Endothelial cell (in vitro differentiated cells): ENCODE results near the gene MAD1L1. TPM values are rescaled to one million over a fixed set of nuclear protein-coding genes. Genes with fewer than 3 reads are reported as not detected.

Experiments
- DNase-seq: peaks from one replicate; pipeline ENCODE4 v3.0.0; 2021; ENCODE audit warnings: low spot score
- H3K27ac Mint-ChIP-seq: one replicate; pipeline ENCODE4 v1.8.0; 2021; ENCODE audit warnings: mixed read lengths, inconsistent platforms; ENCODE audit not compliant: unreplicated experiment
- H3K27me3 Mint-ChIP-seq: one replicate; pipeline ENCODE4 v1.8.0; 2021; ENCODE audit warnings: mild to moderate bottlenecking, moderate library complexity, mixed read lengths, inconsistent platforms; ENCODE audit not compliant: unreplicated experiment
- H3K36me3 Mint-ChIP-seq: one replicate; pipeline ENCODE4 v1.8.0; 2021; ENCODE audit warnings: mild to moderate bottlenecking, low read depth, mixed read lengths, inconsistent platforms; ENCODE audit not compliant: unreplicated experiment
- H3K4me1 Mint-ChIP-seq: one replicate; pipeline ENCODE4 v1.8.0; 2021; ENCODE audit warnings: mild to moderate bottlenecking, mixed read lengths, inconsistent platforms; ENCODE audit not compliant: unreplicated experiment
- H3K4me3 Mint-ChIP-seq: one replicate; pipeline ENCODE4 v1.8.0; 2021; ENCODE audit warnings: mild to moderate bottlenecking, mixed read lengths, inconsistent platforms; ENCODE audit not compliant: unreplicated experiment
- H3K9me3 Mint-ChIP-seq: one replicate; pipeline ENCODE4 v1.8.0; 2021; ENCODE audit warnings: mixed read lengths, inconsistent platforms; ENCODE audit not compliant: unreplicated experiment
- CTCF ChIP-seq: fragments of 200-600 bp; sonication (generic); IDR thresholded peaks from one replicate; pipeline ENCODE4 v1.5.0; 2021; ENCODE audit warnings: antibody characterized with exemption; ENCODE audit not compliant: unreplicated experiment
- total RNA-seq: library from RNA; stranded (reverse); fragmentation: NEBNext Ultra II Directional; extraction: Animal tissue kit (Norgen Biotek cat#: 25700); gene quantifications from one replicate; pipeline ENCODE4 v1.2.1, GENCODE V29; 2021; ENCODE audit not compliant: unreplicated experiment

Gene MAD1L1
- total RNA-seq, 1 donor from 2014 or later, result 43.3 TPM

GRCh38 chr7:1910081-1910685 lies 322.6 kb downstream of the MAD1L1 start:
- H3K36me3 Mint-ChIP-seq, result peaks cover 9% of the 10 kb centered on the region
- H3K27ac Mint-ChIP-seq, result no peak overlapping the region
- no peak overlapping the region for H3K4me3 Mint-ChIP-seq
- H3K27me3 Mint-ChIP-seq, result peaks cover 12% of the 10 kb centered on the region
- DNase-seq, result no peak
- no peak for TF ChIP-seq CTCF
- H3K4me1 Mint-ChIP-seq, result peaks cover 2% of the 10 kb centered on the region
- no peaks in the 10 kb centered on the region for H3K9me3 Mint-ChIP-seq

- Mint-ChIP-seq H3K36me3 (peaks cover 9% of the 10 kb centered on the region), H3K9me3 (no peaks in the 10 kb centered on the region), H3K4me1 (peaks cover 2% of the 10 kb centered on the region), H3K27ac (no peak overlapping the region), H3K4me3 (no peak overlapping the region), H3K27me3 (peaks cover 12% of the 10 kb centered on the region)
- no peak for DNase-seq
- no peak for TF ChIP-seq CTCF
Observed at GRCh38 chr7:1909476-1909875, 323.3 kb downstream of the MAD1L1 start.

- Mint-ChIP-seq H3K36me3 (peaks cover 9% of the 10 kb centered on the region), H3K27ac (no peak overlapping the region), H3K27me3 (peaks cover 10% of the 10 kb centered on the region), H3K4me1 (peaks cover 2% of the 10 kb centered on the region), H3K9me3 (no peaks in the 10 kb centered on the region), H3K4me3 (no peak overlapping the region)
- DNase-seq, result no peak
- no peak for TF ChIP-seq CTCF
Observed at GRCh38 chr7:1908823-1909420, 323.8 kb downstream of the MAD1L1 start.

GRCh38 chr7:1907751-1908365 lies 324.9 kb downstream of the MAD1L1 start:
- Mint-ChIP-seq H3K36me3 (peaks cover 9% of the 10 kb centered on the region), H3K4me3 (no peak overlapping the region), H3K9me3 (no peaks in the 10 kb centered on the region), H3K4me1 (peaks cover under 1% of the 10 kb centered on the region), H3K27me3 (peaks cover 8% of the 10 kb centered on the region), H3K27ac (no peak overlapping the region)
- TF ChIP-seq CTCF, result no peak
- DNase-seq, result no peak
